NB4 (cell line): ENCODE results near the gene MCUB.
A peak's percentile ranks its signal among the peaks of the same experiment; 100 is the strongest.
"Not testable (repeated sequence)": the region's sequence is repeated elsewhere in the genome, so short reads cannot be mapped to it uniquely, and the experiment has no call there.

Experiments
- DNase-seq: peaks from one replicate; pipeline ENCODE4 v3.0.0; 2010; ENCODE audit warnings: low read depth
- H3K4me3 ChIP-seq: one replicate; pipeline ENCODE4 v1.5.1; 2011; ENCODE audit warnings: mild to moderate bottlenecking, low read depth, low read length, moderate library complexity
- MYC ChIP-seq: IDR thresholded peaks from 2 replicates; pipeline ENCODE4 v1.6.1; 2011; ENCODE audit warnings: low read depth, low read length
- POLR2A ChIP-seq: IDR thresholded peaks from 2 replicates; pipeline ENCODE4 v1.6.1; 2011; ENCODE audit warnings: mild to moderate bottlenecking; ENCODE audit not compliant: insufficient read length; ENCODE audit errors: extremely low read depth
- TF ChIP-seq, protein P1 (sequence below): IDR thresholded peaks from one replicate; pipeline ENCODE4 v1.5.1; 2012; ENCODE audit warnings: low read depth, low read length
- TF ChIP-seq, protein P2 (sequence below): IDR thresholded peaks from 2 replicates; pipeline ENCODE4 v1.6.1; 2011; ENCODE audit warnings: low read depth, low read length

MCUB gene, protein sequence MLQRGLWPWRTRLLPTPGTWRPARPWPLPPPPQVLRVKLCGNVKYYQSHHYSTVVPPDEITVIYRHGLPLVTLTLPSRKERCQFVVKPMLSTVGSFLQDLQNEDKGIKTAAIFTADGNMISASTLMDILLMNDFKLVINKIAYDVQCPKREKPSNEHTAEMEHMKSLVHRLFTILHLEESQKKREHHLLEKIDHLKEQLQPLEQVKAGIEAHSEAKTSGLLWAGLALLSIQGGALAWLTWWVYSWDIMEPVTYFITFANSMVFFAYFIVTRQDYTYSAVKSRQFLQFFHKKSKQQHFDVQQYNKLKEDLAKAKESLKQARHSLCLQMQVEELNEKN

DNA sequence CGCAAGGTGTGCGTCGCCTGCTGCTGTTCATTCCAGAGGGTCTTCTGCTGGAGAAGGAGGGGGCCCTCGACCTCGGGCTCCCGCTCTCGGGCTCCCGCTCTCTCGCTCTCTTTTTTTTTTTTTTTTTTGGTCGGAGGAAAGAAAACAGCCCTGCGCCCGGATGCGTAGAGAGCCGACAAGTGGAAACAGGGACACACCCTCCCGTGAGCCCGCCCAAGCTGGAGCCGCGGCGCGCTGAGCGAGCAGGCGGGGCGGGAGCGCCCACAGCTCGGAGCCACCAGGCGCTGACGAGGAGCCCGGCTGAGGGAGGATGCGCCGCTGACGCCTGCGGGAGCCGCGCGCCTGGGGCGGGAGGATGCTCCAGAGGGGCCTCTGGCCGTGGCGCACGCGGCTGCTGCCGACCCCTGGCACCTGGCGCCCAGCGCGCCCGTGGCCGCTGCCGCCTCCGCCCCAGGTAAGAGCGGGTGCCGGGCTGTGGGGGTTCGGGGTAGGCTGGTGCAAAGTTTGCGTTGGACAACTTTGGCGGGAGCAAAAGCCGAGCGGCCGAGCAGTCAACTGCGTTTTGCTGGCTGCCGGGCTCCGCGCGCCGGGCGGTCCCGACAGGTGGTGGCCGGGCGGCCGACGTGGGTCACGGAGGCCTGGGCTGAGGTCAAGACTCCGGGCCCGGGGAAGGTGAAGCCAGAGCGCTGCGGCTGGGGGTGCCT lies at the start of gene MCUB:
TSS of gene MCUB (plus strand) at position 264 of the 704 bp plus-strand sequence. CDS start at position 356, 92 bp downstream.
- peak; percentile 74 for DNase-seq
- TF ChIP-seq, protein P1, sequence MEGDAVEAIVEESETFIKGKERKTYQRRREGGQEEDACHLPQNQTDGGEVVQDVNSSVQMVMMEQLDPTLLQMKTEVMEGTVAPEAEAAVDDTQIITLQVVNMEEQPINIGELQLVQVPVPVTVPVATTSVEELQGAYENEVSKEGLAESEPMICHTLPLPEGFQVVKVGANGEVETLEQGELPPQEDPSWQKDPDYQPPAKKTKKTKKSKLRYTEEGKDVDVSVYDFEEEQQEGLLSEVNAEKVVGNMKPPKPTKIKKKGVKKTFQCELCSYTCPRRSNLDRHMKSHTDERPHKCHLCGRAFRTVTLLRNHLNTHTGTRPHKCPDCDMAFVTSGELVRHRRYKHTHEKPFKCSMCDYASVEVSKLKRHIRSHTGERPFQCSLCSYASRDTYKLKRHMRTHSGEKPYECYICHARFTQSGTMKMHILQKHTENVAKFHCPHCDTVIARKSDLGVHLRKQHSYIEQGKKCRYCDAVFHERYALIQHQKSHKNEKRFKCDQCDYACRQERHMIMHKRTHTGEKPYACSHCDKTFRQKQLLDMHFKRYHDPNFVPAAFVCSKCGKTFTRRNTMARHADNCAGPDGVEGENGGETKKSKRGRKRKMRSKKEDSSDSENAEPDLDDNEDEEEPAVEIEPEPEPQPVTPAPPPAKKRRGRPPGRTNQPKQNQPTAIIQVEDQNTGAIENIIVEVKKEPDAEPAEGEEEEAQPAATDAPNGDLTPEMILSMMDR, result no peak
- TF ChIP-seq MYC, result no peak
- TF ChIP-seq, protein P2, sequence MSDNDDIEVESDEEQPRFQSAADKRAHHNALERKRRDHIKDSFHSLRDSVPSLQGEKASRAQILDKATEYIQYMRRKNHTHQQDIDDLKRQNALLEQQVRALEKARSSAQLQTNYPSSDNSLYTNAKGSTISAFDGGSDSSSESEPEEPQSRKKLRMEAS, result no peak
- no peak for TF ChIP-seq POLR2A
- peak within 1 kb of the TSS; percentile 53 for H3K4me3 ChIP-seq

DNA sequence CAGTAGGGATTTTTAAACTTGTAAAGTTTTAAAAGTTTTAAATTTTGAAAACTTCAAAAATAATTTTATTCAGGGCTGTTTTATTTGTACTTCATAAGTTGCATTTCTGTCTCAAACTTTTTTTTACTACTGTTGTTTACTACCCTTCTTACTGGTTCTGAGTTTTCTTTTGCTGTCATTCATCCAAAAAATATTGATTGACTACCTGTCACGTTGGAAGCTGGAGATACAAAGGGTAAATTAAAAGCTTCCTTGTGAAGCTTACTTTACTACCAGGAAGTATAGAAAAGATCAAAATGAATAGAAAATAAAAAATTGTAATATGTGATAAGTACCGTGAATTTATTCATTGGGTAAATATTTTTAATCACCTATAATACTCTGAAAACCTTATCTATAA lies 49.4 kb upstream of the MCUB start:
- no peak for TF ChIP-seq POLR2A
- TF ChIP-seq MYC, result no peak
- TF ChIP-seq, protein P1, result no peak
- TF ChIP-seq, protein P2, result no peak
- no peak for DNase-seq
- no peak overlapping the region for H3K4me3 ChIP-seq

DNA sequence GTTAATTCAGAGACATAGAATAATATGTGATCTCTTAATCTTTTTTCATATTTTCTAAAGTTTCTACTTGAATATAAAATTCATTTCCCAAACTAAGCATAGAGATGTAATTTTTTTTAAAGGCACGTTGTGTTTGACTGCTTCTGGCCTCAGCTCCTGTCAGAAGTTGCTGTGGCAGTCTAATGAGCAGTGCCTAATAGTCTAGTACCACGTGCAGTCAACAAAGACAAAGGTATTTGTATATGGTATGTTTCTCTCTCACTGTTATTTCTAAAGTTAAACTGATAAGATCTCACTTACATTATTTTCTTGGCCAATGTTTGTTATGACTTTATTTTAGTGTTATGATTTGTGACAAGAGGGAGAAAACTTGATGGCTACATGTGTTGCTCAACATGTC lies 48.6 kb upstream of the MCUB start:
- TF ChIP-seq, protein P1, result no peak
- no peak overlapping the region for H3K4me3 ChIP-seq
- no peak for DNase-seq

DNA sequence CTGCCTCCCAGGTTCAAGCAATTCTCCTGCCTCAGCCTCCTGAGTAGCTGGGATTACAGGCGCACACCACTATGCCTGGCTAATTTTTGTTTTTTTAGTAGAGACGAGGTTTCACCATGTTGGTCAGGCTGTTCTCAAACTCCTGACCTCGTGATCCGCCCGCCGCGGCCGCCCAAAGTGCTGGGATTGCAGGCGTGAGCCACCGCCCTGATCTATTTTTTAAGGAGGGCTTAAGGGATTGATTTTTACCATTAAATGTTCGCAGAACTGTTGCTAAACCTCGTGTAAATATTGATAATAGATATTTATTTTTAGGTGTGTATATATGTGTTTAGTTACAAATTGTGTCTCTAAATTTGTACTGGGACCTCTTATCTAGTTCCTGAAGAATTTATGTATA lies 46.7 kb upstream of the MCUB start:
- DNase-seq, H3K4me3 ChIP-seq: not testable (repeated sequence)

DNA sequence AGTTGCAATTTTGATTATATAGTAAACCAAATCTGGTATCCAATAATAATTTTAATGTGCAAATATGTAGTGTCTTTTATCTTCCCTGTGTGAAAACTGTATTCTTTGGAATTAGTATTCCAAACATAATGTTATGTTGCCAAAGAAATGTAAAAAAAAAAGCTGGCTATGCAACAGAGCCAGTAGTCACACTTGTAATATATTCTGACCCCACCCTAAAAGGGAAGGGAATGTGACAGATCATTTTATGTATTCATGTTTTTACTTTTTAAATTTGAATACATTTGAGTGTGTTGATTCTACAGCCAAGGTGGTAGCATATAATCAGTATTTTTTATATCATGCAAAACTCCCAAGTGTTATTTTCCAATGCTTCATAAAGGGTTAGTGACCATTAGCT lies 27.9 kb upstream of the MCUB start:
- H3K4me3 ChIP-seq, result no peak overlapping the region
- DNase-seq, result no peak
- TF ChIP-seq, protein P2, result no peak
- TF ChIP-seq MYC, result no peak
- no peak for TF ChIP-seq POLR2A
- TF ChIP-seq, protein P1, result no peak

DNA sequence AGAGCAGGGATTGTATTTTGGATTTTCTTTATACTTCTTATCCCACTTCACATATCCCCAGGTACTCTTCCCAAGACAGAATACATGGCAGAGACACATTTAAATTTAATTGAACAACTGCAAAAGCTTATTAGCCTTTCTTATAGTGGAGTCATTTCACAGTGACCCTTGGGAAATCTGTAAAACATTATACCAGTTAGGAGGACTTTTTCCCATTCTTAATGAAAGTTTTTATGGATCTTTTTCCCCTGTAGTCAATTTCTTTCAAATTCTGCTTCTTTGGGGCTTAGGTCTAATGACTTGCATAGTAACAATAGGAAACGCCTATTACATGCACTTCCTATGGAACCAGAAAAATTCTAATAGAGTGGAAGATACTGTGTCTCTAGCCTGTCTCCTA lies 14.6 kb upstream of the MCUB start:
- TF ChIP-seq, protein P1, result no peak
- TF ChIP-seq, protein P2, result no peak
- TF ChIP-seq POLR2A, result no peak
- TF ChIP-seq MYC, result no peak
- no peak for DNase-seq
- H3K4me3 ChIP-seq, result no peak overlapping the region
